Middle frontal gyrus (tissue), 1 donor: ENCODE results near the gene DRD3.

Source experiments
- DNase-seq: peaks from one replicate; pipeline ENCODE4 v3.0.0-alpha.2; 2015; ENCODE audit warnings: low spot score; ENCODE audit errors: extremely low spot score

Gene DRD3

GRCh38 chr3:114178770-114179368 lies at the start of gene DRD3:
DRD3 (minus strand) TSS chr3:114179052; CDS start chr3:114171992, 7,060 bp downstream.
- DNase-seq = no peak

DNA sequence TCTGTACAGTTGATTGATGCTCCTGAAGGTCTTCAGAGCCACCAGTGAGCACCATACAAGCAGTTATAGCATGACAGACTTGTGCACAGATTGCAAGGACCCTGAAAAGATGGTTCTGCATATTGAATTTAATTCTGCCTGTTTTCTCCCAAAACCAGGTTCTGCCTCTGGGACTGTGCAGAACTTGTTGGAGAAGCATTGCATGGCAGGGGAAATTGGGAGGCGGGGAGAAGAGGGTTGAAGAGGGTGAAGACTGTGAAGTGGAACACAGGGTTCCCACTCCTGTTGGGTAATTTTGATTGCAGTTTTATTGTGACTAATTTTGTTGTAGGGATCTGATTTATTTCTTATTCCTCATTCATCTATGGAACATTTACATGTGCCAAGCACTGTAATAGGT lies 48.2 kb upstream of the DRD3 start:
- no peak for DNase-seq

DNA sequence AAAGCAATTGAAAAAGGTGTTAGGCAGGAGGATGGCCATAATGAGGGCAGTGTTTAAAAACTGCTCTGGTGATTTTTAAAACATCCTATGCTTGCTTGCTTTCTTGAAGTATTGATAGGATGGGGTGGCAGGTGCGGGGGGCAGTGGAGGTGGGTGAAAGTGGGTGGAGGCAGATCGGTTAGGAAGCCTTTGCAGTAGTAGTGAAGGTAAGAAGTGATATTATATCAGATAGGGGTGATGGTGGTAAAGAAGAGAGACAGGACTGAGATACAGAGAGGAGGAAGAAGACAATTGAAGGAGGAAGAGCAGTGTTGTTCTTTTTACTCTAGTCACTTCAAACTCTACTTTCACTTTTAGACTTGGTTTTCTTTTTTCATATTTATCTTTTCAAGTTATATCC lies 47.5 kb upstream of the DRD3 start:
- DNase-seq = no peak

- DNase-seq = no peak
Observed at GRCh38 chr3:114223143-114223542, 44.3 kb upstream of the DRD3 start.

GRCh38 chr3:114221881-114222264 lies 43.0 kb upstream of the DRD3 start:
- DNase-seq = no peak

DNA sequence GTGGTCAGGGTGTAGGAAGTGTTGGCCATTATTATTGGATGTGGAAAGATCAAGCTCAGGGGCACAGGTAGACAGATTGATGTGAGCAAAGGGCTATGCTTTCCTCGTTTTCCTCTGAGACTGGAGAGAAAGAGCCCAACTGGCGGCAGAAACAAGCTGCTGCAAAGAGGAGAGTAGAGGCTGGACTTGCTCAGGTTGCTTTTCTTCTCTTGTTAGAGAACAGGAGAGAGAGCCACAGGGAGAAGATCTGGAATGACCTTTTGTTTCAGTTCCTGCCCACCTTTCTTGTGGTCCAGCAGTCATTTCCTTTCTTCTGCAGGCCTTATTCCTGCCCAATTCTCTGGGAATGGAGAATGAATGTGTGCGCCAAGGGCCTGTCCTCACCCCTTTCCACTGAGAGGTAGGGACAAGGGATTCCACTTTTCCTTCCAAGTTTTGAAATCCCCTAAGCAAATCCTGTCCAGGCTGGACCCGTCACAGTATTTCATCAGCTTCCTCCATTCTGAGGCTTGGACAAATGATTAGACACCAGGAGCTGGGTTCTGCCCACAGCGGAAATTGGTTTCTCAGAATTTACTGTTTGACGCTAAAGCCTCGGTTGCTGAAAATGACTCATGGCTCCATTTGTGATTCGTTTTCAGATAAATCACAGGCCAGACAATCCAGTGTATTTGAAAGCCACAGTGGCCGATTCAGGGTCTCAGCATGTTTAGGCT lies 42.5 kb upstream of the DRD3 start:
- DNase-seq = no peak

- DNase-seq = no peak
Observed at GRCh38 chr3:114219741-114220140, 40.9 kb upstream of the DRD3 start.

DNA sequence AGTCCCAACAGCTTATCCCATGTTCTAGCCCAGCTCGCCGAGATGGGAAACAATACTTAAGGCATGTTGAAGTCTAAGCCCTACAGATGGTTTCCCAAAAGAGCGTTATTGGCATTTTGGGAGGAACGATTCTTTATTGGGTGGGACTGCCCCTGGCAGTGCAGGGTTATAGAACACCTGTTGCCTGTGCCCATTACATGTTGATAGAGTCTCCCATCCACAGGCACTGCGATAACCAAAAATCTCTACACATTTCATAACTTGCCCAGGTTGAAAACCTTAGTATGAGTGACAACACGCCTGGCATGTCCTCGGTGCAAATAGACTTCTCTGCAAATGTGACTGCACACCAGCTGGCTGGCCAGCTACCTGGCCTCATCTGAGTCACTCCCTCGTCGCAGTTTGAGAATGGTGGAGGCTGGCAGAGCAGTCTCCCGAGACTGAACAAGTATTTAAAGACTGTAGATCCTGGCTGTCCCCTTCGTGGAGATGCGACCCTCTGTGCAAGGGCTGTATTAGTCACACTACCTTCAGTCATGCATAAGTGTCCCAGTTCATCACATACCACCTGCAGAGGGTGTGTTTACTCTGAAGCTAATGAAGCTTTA lies 39.8 kb upstream of the DRD3 start:
- DNase-seq = no peak

DNA sequence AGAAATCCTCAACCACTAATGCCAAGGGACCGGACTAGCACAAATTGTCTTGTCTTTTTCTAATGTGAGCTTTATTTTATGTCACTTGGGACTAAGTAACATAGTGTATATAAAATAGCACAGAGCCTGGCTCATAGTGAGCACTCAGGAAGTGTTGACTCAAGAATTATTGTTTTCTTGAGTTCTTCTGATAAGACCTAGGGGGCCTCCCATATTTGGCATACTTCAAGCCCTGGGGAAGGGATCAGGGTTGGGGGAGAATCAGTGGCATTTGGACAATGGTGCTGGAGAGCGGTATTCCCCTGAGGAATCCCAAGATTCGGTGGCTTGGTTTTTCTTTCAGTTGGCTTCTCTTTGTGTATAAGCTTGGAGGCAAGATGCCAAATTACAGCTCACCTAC lies 39.2 kb upstream of the DRD3 start:
- no peak for DNase-seq

DNA sequence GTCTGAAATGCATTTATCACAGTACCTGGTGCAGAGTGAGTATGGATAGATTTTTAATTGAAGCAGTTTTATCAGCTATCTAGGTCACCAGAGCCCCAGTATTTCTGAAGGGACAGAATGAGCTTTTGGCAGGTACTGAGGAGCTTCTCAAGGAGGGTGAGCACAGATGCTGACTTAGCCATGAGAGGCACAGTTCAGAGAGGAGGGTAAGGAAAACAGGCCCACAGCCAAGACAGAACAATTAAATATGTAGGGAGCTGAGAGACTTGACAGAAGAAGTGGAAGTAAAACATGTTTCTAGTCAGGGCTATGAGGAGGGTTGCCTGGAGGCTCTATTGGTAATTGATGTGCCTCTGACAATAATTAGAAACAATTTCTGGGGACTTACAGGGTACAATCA lies 38.4 kb upstream of the DRD3 start:
- DNase-seq = no peak

- no peak for DNase-seq
Observed at GRCh38 chr3:114216186-114216970, 37.5 kb upstream of the DRD3 start.

- no peak for DNase-seq
Observed at GRCh38 chr3:114214542-114215341, 35.9 kb upstream of the DRD3 start.

- no peak for DNase-seq
Observed at GRCh38 chr3:114213627-114214541, 35.0 kb upstream of the DRD3 start.

DNA sequence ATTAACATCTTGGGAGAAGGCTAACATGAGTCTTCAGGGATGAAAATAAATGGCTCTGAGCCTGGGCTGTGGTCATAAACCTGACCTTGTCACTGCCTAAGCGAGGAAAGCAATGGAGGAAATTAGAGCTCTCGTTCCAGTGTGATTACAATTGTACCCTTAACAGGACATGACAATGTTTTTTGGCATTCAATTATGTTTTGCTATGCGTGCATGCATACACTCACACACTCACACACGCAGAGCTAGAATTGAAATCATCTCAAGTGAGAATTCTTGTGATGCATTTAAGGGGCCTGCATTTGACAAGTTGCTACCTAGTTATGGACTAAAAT lies 34.4 kb upstream of the DRD3 start:
- DNase-seq = no peak

DNA sequence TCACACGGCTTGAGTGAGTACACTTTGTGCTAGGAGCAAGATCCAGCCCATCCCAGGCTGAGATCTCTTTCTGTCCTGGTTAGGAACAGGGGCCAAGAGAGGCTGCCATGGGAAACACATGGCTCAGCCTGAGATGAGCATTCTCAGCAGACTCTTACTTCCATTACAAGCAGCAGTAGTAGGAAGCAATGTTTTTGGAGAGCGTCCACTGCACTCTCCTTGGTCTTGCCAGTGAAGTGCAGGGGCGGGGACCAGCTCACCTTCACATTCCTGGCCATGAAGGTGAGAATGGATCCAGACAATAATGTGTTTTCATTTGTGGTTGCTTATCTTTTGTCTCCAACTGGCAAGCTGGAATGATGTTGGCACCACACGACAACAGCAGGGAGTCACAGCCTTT lies 33.8 kb upstream of the DRD3 start:
- DNase-seq = no peak

DNA sequence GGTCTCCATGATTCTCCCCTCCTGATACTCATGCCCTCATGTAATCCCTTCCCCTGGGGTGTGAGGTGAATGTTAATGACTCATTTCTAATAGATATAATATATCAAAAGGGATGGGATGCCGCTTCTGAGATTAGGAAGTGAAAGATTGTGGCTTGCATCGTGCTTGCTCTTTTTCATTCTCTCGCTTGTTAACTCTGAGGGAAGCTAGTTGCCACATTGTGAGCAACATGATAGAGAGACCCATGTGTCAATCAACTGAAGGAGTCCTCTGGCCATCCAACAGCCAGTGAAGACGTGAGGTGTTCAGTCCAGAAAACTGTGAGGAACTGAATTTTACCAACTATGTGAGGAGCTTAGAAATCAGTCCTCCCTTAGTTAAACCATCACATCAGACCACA lies 28.9 kb upstream of the DRD3 start:
- DNase-seq = no peak

DNA sequence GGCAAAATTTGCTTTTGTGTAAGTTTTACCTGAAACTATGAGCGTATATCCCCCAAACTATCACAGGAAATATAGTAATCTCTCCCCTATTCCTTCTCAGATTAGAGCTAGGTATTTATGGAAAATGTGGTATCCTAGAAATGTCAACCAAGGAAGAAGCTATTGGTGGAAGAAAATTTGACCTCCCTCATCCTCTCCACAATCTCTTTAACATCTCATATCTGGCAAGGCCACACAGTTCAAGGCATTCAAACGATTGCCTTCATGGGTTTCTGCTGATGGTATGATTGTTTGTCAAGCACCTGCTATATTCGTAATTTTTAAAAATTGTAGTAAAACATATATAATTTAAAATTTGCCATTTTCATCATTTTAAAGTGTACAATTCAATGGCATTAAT lies 27.5 kb upstream of the DRD3 start:
- DNase-seq = no peak

DNA sequence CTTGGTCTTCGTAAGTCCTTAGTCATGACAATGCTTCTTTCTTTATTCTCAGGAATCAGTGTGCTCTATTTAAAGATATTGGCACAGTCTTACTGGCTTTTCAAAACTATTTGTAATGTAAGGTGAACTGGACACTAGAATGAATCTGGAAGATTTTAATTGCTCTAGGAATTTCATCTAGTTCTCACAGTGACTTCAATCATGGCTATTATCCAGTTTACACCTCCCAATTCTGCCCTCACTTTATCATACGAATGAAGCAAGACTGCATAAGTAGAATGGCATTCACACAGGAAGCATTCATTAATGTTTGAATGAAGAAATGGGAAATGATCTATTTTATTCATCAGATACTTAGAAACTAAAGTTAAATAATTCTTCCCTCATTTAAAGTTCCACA lies 26.7 kb upstream of the DRD3 start:
- DNase-seq = no peak

DNA sequence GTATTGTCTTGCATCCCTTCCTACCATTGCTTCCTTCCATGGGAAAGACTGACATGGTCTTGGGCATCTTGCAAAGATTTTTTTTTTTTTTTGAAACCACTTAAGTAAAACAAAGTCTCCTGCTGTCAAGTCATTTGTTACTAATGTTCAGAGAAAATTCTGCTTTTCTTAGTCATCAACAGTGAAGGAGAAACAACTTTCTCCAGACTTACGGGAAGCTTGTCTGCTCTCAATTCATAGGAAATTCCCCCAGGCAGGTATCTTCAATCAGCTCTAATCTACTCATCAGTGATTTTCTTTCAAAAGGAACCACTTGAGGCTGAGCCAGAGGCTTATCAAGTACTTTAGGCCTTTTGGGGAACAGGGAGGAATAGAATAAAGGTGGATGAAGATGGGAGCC lies 15.9 kb upstream of the DRD3 start:
- no peak for DNase-seq

DNA sequence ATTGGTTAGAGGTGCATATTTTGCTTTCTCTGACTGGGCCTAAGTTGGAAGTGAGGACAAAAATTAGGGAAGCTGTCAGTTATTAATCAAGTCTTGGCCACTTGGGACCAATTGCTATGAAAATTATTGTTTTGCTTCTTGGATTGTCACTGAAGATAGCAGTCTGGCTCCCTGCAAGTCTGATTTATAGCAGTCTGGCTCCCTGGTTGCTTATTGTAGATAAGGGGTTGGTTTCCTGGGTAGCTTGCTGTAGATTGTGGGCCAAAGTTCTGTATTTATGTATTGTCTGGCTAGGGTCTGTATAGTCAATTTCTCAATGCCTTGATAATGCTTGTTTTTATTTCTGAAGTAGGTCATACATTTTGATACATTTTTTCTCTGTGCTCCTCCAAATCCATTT lies 13.3 kb upstream of the DRD3 start:
- no peak for DNase-seq
